K562 (cell line): ENCODE results near the gene RNF103. TPM values are rescaled to one million over a fixed set of nuclear protein-coding genes. Genes with fewer than 3 reads are reported as not detected.

ENCODE experiments used
- ATAC-seq: fragments of 200-7000 bp; cut with Tn5 transposase; 3 replicates; pipeline ENCODE4 v1.9.1; 2020; ENCODE audit warnings: moderate library complexity
- BruUV-seq: library from RNA; stranded (reverse); fragments of 400-500 nt; replicated peaks from 2 replicates; lab custom pipeline; 2021; lab: Mats Ljungman, UMichigan
- CTCF ChIA-PET: fragments of 300-600 bp; formaldehyde crosslinking; extraction: SDS; loops from one replicate; lab custom pipeline; 2021; ENCODE audit warnings: low intra/inter-chr PET ratio; lab: Yijun Ruan, JAX
- POLR2A ChIA-PET: fragments of 300-600, 350-650 bp; sonication (Branson Sonifier 250); formaldehyde crosslinking; extraction: SDS; loops from one replicate; lab custom pipeline; 2021; ENCODE audit warnings: antibody characterized with exemption, inconsistent platforms; lab: Yijun Ruan, JAX
- DNase-seq, 4 experiments: peaks; one replicate each; pipeline versions ENCODE4 v3.0.0 to v3.0.0-alpha.2; 2011 to 2018; ENCODE audit warnings: low spot score in 3 of 4, mixed read lengths in 3 of 4; ENCODE audit errors: extremely low read depth in 1 of 4
- FAIRE-seq: peaks from 2 replicates; lab custom pipeline; 2011; peaks lifted over from hg19 to GRCh38; lab: Jason Lieb, UNC
- H2AFZ ChIP-seq: 2 replicates; pipeline ENCODE4 v1.6.0; 2011; ENCODE audit warnings: low read depth, low read length, control low read depth, inconsistent platforms
- H3K27ac ChIP-seq: fragments of 200-600 bp; 3 replicates; pipeline ENCODE4 v1.8.0; 2011; ENCODE audit warnings: low read depth, mild to moderate bottlenecking, control low read depth, inconsistent platforms, low read length, moderate library complexity, mixed read lengths; ENCODE audit errors: extremely low read depth
- H3K27me3 ChIP-seq, 2 experiments: fragments of 300-600 bp in 1 of 2; 2 replicates in 1 of 2; 3 replicates in 1 of 2; pipeline versions ENCODE4 v1.6.0 to v1.8.0; 2011; ENCODE audit warnings: inconsistent platforms in 2 of 2, low read length in 2 of 2, mild to moderate bottlenecking in 1 of 2, mixed read lengths in 1 of 2, moderate library complexity in 1 of 2; ENCODE audit not compliant: control insufficient read depth in 2 of 2, insufficient read depth in 2 of 2
- H3K36me3 ChIP-seq: fragments of 300-600 bp; 3 replicates; pipeline ENCODE4 v1.8.0; 2011; ENCODE audit warnings: mild to moderate bottlenecking, low read length, inconsistent platforms; ENCODE audit not compliant: control insufficient read depth, insufficient read depth
- H3K4me1 ChIP-seq, 2 experiments: fragments of 200-600 bp in 1 of 2; replicated peaks in 1 of 2; 2 replicates in 1 of 2; 3 replicates in 1 of 2; pipeline versions ENCODE4 v1.5.1 to v1.8.0; 2011; ENCODE audit warnings: inconsistent platforms in 2 of 2, low read length in 2 of 2, mild to moderate bottlenecking in 1 of 2, mixed read lengths in 1 of 2, moderate library complexity in 1 of 2; ENCODE audit not compliant: control insufficient read depth in 2 of 2, insufficient read depth in 2 of 2
- H3K4me2 ChIP-seq: 2 replicates; pipeline ENCODE4 v1.6.1; 2011; ENCODE audit warnings: low read length, control low read depth, inconsistent platforms, mixed read lengths; ENCODE audit not compliant: insufficient read depth
- H3K4me3 ChIP-seq: fragments of 200-600 bp; sonication (generic), shearing (Covaris generic); 2 replicates; pipeline ENCODE4 v1.5.1; 2016; ENCODE audit warnings: control low read depth, inconsistent platforms
- H3K79me2 ChIP-seq: fragments of 200-600 bp; 3 replicates; pipeline ENCODE4 v1.8.0; 2011; ENCODE audit warnings: low read length, inconsistent platforms; ENCODE audit not compliant: control insufficient read depth, insufficient read depth
- H3K9ac ChIP-seq, 2 experiments: 2 replicates each; pipeline versions ENCODE4 v1.6.0 to v1.6.1; 2011; ENCODE audit warnings: low read depth in 2 of 2, low read length in 2 of 2, control low read depth in 1 of 2, inconsistent platforms in 1 of 2, mild to moderate bottlenecking in 1 of 2, mixed read lengths in 1 of 2; ENCODE audit not compliant: insufficient read depth in 1 of 2
- H3K9me1 ChIP-seq: one replicate; pipeline ENCODE4 v1.6.0; 2011; ENCODE audit warnings: inconsistent platforms, mild to moderate bottlenecking, low read length, moderate library complexity; ENCODE audit not compliant: control insufficient read depth, insufficient read depth
- H3K9me3 ChIP-seq: replicated peaks from 2 replicates; pipeline ENCODE4 v1.5.1; 2011; ENCODE audit warnings: low read depth, low read length, inconsistent platforms; ENCODE audit not compliant: control insufficient read depth, insufficient read depth
- H4K20me1 ChIP-seq: replicated peaks from 2 replicates; pipeline ENCODE4 v1.6.1; 2011; ENCODE audit warnings: low read length, inconsistent platforms, mixed read lengths; ENCODE audit not compliant: control insufficient read depth, insufficient read depth
- STAT6 ChIP-seq: sonication (generic); formaldehyde crosslinking; IDR thresholded peaks from 2 replicates; pipeline ENCODE4 v1.8.1; 2023; ENCODE audit warnings: mild to moderate bottlenecking, missing genetic modification reagents
- in situ Hi-C: fragments of 300-500 bp; cut with MboI; formaldehyde crosslinking; loops from 4 replicates; pipeline ENCODE4 v1.15.0; 2018; ENCODE audit warnings: inconsistent platforms, mixed read lengths
- intact Hi-C: fragments of 100-400 bp; cut with micrococcal nuclease; formaldehyde crosslinking; loops from 2 replicates; pipeline ENCODE4 v1.14.2; 2022
- polyA plus RNA-seq, 8 experiments: library from polyadenylated mRNA; depleted of rRNA in 4 of 8; stranded (reverse) in 5 of 8; unstranded in 3 of 8; fragments of >200 nt; fragmentation: Nextera tagmentation in 2 of 8; fragmentation: Illumina TruSeq in 1 of 8; extraction: Ambion mirVana in 2 of 8; extraction: Trizol in 1 of 8; gene quantifications; 2 replicates each; pipeline versions ENCODE4 v1.2.1 to v1.2.3, GENCODE V29; 2011 to 2014; ENCODE audit warnings: inconsistent platforms in 1 of 8, missing spikeins in 1 of 8
- total RNA-seq, 7 experiments: library from RNA; depleted of rRNA in 6 of 7; stranded (reverse); fragments of >200 nt in 6 of 7; fragmentation: Illumina TruSeq in 2 of 7; extraction: Trizol in 2 of 7; gene quantifications; 2 replicates each; pipeline versions ENCODE4 v1.2.1 to v1.2.3, GENCODE V29; 2011 to 2021; ENCODE audit warnings: low replicate concordance in 1 of 7

The RNF103 gene
- total and polyA plus RNA-seq, 9 of the 15 experiments (the other 6 are each of a cell fraction or from before 2014, with no cell fraction given): 1.2 to 6.8 (median 4.6) TPM

GRCh38 chr2:86650188-86650587 is 26.5 kb upstream of the RNF103 start:
- FAIRE-seq: no peak
- intact Hi-C loops: no loop called here
- ATAC-seq: no peak

More at GRCh38 chr2:86650188-86650587, 26.5 kb upstream of the RNF103 start:
- Histone ChIP-seq H3K79me2 (no peaks in the 10 kb centered on the region), H3K4me3 (no peak overlapping the region), H3K9me1 (no peaks in the 10 kb centered on the region), H3K9me3 (no peaks in the 10 kb centered on the region), H2AFZ (no peak overlapping the region), H3K9ac (no peak overlapping the region), H3K4me2 (no peak overlapping the region), H3K27me3 (no peaks in the 10 kb centered on the region; a peak in 1 of 5 replicates), H3K4me1 (no peaks in the 10 kb centered on the region), H3K27ac (no peak overlapping the region), H3K36me3 (no peaks in the 10 kb centered on the region), H4K20me1 (no peaks in the 10 kb centered on the region)
- in situ Hi-C loops: no loop called here
- BruUV-seq: no TSS peak
- ChIA-PET POLR2A (no interaction called here), CTCF (no interaction called here)
- TF ChIP-seq STAT6: no peak
- DNase-seq: no peak
